ENCODE data around the gene CUTA.

Gene CUTA
- 72.6 reads per million, percentile 76 among the genes with 10 or more reads in this experiment for total RNA-seq

- peak; percentile 99 for DNase-seq
Observed at GRCh38 chr6:33417903-33418689, at the start of gene CUTA. Gene CUTA, minus strand, starts transcription at chr6:33418107. Its CDS starts 107 bp downstream, at chr6:33418000.

- DNase-seq = no peak
Observed at GRCh38 chr6:33467091-33467490, 49.2 kb upstream of the CUTA start.

GRCh38 chr6:33466075-33466735 is 48.3 kb upstream of the CUTA start:
- DNase-seq = no peak

DNA sequence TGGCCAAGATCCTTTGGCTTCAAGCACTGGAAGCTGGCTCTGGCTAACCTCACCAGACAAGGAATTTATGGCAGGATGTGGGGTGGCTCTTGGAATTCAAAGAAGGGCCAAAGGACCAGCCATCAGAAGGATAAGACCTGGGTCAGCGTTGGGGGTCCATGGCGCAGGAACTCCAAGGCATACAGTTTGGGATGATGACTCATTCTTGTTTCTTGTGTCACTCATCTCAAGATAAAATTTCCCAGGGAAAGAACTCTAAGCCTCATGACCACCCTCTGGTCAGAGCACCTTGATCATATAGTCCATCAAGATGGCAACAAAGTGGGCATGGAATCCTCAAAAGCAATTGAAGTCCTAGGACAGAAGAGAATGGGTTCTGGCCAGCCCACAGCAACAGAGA is 41.3 kb upstream of the CUTA start:
- no peak for DNase-seq

DNA sequence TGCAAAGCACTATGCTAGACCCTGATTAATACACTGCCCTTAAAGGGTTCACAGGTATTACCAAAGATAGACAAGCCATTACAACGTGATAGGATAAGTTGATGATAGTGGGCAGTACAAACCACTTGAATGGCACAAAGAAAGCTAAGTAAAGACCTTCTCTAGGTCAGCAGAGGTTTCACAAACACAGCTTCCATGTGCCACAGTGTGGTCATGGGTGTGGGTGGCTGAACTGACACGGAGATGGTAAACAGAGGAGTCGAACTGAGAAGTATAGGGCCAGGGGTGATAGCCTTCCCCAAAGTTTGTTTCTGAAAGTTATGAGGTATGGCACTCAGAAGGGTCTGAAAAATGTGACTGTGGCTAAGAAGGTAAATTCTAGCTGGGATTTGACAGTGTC is 40.8 kb upstream of the CUTA start:
- no peak for DNase-seq

DNA sequence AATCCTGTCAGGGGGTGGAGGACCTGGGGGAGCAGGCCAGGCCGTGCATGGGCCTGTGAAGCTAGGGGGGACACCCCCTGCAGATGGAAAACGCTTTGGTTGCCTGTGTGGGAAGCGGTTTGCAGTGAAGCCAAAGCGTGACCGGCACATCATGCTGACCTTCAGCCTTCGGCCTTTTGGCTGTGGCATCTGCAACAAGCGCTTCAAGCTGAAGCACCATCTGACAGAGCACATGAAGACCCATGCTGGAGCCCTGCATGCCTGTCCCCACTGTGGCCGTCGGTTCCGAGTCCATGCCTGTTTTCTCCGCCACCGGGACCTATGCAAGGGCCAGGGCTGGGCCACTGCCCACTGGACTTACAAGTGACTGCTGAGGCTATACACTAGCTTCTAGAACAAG is 38.2 kb upstream of the CUTA start:
- DNase-seq = no peak

- no peak for DNase-seq
Observed at GRCh38 chr6:33455051-33455450, 37.1 kb upstream of the CUTA start.

- peak; percentile 92 for DNase-seq
Observed at GRCh38 chr6:33454009-33454946, 36.4 kb upstream of the CUTA start, which contains the start of gene ZBTB9. Gene ZBTB9, plus strand, starts transcription at chr6:33454576. Its CDS starts 525 bp downstream, at chr6:33455101.

- no peak for DNase-seq
Observed at GRCh38 chr6:33453393-33454008, 35.6 kb upstream of the CUTA start.

GRCh38 chr6:33452496-33452895 is 34.6 kb upstream of the CUTA start:
- no peak for DNase-seq

GRCh38 chr6:33451606-33452005 is 33.7 kb upstream of the CUTA start:
- DNase-seq = no peak

DNA sequence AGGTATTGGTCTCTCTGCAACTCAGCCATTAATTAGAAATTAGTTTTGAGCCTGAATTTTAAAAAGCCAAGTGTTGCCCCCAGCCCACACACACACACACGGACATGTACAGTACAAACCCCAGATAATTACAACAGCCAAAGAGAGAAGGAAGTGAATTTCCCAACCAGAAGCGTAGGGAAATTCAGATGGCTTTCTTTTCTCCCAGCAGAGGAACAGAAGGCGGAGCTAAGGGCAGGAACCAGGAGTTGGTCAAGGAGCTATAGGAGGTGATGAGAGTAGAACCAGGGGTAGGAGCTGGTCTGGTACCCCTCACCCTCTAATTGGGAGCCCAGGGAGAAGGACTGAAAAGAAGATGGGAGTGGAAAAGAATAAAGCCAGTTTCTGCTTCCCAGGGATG is 32.5 kb upstream of the CUTA start:
- DNase-seq = no peak

- no peak for DNase-seq
Observed at GRCh38 chr6:33446356-33446755, 28.4 kb upstream of the CUTA start.

- DNase-seq = no peak
Observed at GRCh38 chr6:33445119-33445603, 27.3 kb upstream of the CUTA start.

DNA sequence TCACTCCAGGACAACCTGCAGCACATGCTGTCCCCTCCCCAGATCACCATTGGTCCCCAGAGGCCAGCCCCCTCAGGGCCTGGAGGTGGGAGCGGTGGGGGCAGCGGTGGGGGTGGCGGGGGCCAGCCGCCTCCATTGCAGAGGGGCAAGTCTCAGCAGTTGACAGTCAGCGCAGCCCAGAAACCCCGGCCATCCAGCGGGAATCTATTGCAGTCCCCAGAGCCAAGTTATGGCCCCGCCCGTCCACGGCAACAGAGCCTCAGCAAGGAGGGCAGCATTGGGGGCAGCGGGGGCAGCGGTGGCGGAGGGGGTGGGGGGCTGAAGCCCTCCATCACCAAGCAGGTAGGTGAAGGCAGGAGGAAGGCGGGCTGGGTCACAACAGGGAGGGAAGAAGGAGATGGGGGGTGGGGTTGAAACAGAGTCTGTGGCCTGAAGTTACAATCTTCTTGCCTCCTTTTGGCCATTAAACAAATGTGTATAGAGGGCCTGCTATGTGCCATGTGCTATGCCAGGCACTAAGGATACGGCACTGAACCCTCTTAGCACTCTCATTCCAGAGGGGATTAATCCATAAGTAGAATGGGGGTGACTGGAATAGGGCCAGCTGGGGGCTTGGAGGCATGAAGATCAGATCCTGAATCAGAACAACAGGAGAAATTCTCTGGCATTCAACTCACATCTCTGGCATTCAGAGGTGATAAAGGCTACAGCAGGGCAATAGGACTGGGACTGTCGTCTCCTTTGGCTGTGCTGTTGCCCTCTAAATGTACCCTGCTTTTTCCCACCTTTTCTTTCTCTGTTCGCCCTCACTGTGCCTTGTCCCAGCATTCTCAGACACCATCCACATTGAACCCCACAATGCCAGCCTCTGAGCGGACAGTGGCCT is 26.0 kb upstream of the CUTA start:
- no peak for DNase-seq

GRCh38 chr6:33443025-33443424 is 25.1 kb upstream of the CUTA start:
- DNase-seq = no peak

GRCh38 chr6:33442283-33442682 is 24.4 kb upstream of the CUTA start:
- no peak for DNase-seq

GRCh38 chr6:33441457-33441856 is 23.6 kb upstream of the CUTA start:
- no peak for DNase-seq

GRCh38 chr6:33440649-33441309 is 22.9 kb upstream of the CUTA start:
- DNase-seq = no peak

DNA sequence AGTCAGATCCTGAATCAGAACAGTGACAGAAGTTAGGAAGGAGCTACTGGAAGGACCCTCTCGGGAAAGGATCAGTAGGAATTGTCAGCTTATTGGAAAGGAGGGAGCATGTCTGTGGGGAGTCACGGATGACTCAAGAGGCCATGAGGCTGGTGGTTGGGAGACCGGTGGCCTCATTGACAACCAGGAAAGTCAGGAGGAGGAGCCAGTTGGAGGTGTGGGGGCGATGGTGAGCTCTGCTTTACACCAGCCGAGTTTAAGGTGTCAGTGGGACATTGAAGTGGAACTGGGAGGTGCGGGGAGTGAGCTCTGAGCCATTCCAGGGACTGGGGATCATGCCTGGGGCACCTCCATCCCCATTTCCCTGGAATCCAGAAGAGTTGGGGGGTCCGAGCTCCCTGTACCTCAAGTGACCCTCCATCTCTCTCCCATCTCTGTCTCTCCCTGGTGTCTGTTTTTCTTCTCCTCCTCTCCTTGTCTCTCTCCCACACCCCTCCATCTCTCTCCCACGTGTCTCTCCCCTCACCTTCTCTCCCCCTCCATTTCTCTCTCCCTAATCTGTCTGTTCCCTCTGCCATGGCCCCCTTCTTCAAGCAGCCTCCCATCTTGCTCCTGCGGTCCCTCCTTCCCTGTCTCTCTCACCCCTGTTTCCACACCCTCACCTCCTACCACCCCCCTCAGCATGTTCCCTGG is 22.2 kb upstream of the CUTA start:
- DNase-seq = no peak
